ENCODE results near the gene VWA7. TPM values are rescaled to one million over a fixed set of nuclear protein-coding genes. Genes with fewer than 3 reads are reported as not detected.

VWA7 gene
- total RNA-seq, 4 donors from 2014 or later, result 1.2 to 8.9 (median 5.4) TPM

GRCh38 chr6:31720196-31720770 lies 56.8 kb downstream of the VWA7 start:
- Histone ChIP-seq H3K4me3 (replicated peaks in 1 of 3) (no peak overlapping the region), H3K4me1 (peaks cover 15 to 20% of the 10 kb centered on the region in 2 donors), H3K36me3 (no peaks in the 10 kb centered on the region), H3K27me3 (no peaks in the 10 kb centered on the region), H3K9me3 (no peaks in the 10 kb centered on the region), H3K27ac (no peak overlapping the region)
- DNase-seq, result no peak
- 81 to 88% methylated on average over 5 of the region's 5 CpGs for WGBS, 2 donors
- intact Hi-C loops (cut with DNase I), result loop anchor here (10.0 kb wide), 1 partner anchor 115 kb away; no protein-coding TSS in a partner anchor
- TF ChIP-seq CTCF (IDR thresholded peaks at IDR 0.05) (no peak), POLR2A (IDR thresholded peaks at IDR 0.05) (no peak)

GRCh38 chr6:31719001-31719400 lies 58.1 kb downstream of the VWA7 start:
- WGBS, 2 donors, result 72 to 77% methylated on average over 6 of the region's 6 CpGs
- TF ChIP-seq CTCF (IDR thresholded peaks at IDR 0.05), result no peak
- no peak for TF ChIP-seq POLR2A (IDR thresholded peaks at IDR 0.05)
- peak overlapping the region; percentile 59 to 78 (median 69) for H3K27ac ChIP-seq

GRCh38 chr6:31718265-31718664 lies 58.9 kb downstream of the VWA7 start:
- intact Hi-C loops (cut with DNase I), result no loop called here
- Histone ChIP-seq H3K9me3 (no peaks in the 10 kb centered on the region), H3K27ac (peak overlapping the region; percentile 59 to 78 (median 69)), H3K4me3 (replicated peaks in 1 of 3) (no peak overlapping the region), H3K4me1 (peaks cover 29 to 34% of the 10 kb centered on the region in 2 donors), H3K36me3 (no peaks in the 10 kb centered on the region), H3K27me3 (no peaks in the 10 kb centered on the region)
- 23 to 45% methylated on average over 1 of the region's 1 CpG for WGBS, 2 donors
- DNase-seq, result peak; percentile 73 to 80
- no peak for TF ChIP-seq CTCF (IDR thresholded peaks at IDR 0.05)
- TF ChIP-seq POLR2A (IDR thresholded peaks at IDR 0.05), result no peak

More at GRCh38 chr6:31719001-31719400, 58.1 kb downstream of the VWA7 start:
- no peaks in the 10 kb centered on the region for H3K36me3 ChIP-seq
- H3K9me3 ChIP-seq, result no peaks in the 10 kb centered on the region
- intact Hi-C loops (cut with DNase I), result no loop called here
- peaks cover 21 to 27% of the 10 kb centered on the region in 2 donors for H3K4me1 ChIP-seq
- H3K4me3 ChIP-seq (replicated peaks in 1 of 3), result no peak overlapping the region
- H3K27me3 ChIP-seq, result no peaks in the 10 kb centered on the region
- no peak for DNase-seq

GRCh38 chr6:31717499-31718222 lies 59.5 kb downstream of the VWA7 start:
- no peaks in the 10 kb centered on the region for H3K27me3 ChIP-seq
- H3K4me1 ChIP-seq, result peaks cover 30 to 40% of the 10 kb centered on the region in 2 donors
- DNase-seq, result no peak
- H3K9me3 ChIP-seq, result no peaks in the 10 kb centered on the region
- TF ChIP-seq POLR2A (IDR thresholded peaks at IDR 0.05) (no peak), CTCF (IDR thresholded peaks at IDR 0.05) (peak in 1 of 6 experiments; percentile 19)
- intact Hi-C loops (cut with DNase I), result no loop called here
- peak overlapping the region; percentile 59 to 78 (median 69) for H3K27ac ChIP-seq
- no peak overlapping the region for H3K4me3 ChIP-seq (replicated peaks in 1 of 3)
- WGBS, 2 donors, result 58 to 73% methylated on average over 10 of the region's 10 CpGs
- no peaks in the 10 kb centered on the region for H3K36me3 ChIP-seq

Small RNAs within 50 kb of the gene (small RNA-seq; reads per million reads assigned to genes)
- gene MSH5-SAPCD1, result not detected
- not detected for gene RF00019
- not detected for gene RNU6-850P
- gene SAPCD1, result not detected

Other genes starting within 250 kb of the VWA7 start
- not detected for gene MCCD1, start 248.4 kb downstream of the VWA7 start, total RNA-seq
- 100 to 1,000 TPM; 296 to 339 (median 314) TPM for gene DDX39B, start 235.3 kb downstream of the VWA7 start, total RNA-seq
- 1 to 10 TPM; 1.2 to 3.9 (median 2.6) TPM for gene ATP6V1G2, start 230.7 kb downstream of the VWA7 start, total RNA-seq
- gene NFKBIL1, start 229.7 kb downstream of the VWA7 start, total RNA-seq, result 10 to 100 TPM; 23.7 to 34.0 (median 27.5) TPM
- not detected for gene LTA, start 205.0 kb downstream of the VWA7 start, total RNA-seq
- under 1 TPM in 1 of 4 donors, not detected in 3; 0.42 TPM for gene TNF, start 201.8 kb downstream of the VWA7 start, total RNA-seq
- gene LTB, start 194.9 kb downstream of the VWA7 start, total RNA-seq, result not detected
- 10 to 100 TPM in 1 of 4 donors, 1 to 10 TPM in 2, not detected in 1; 2.5 to 23.4 (median 3.2) TPM for gene LST1, start 191.1 kb downstream of the VWA7 start, total RNA-seq
- not detected for gene NCR3, start 184.3 kb downstream of the VWA7 start, total RNA-seq
- gene AIF1, start 162.1 kb downstream of the VWA7 start, total RNA-seq, result 10 to 100 TPM in 3 of 4 donors, 1 to 10 TPM in 1; 8.1 to 37.8 (median 17.6) TPM
- gene PRRC2A, start 156.6 kb downstream of the VWA7 start, total RNA-seq, result 100 to 1,000 TPM in 1 of 4 donors, 10 to 100 TPM in 3; 68.5 to 127 (median 86.7) TPM
- 100 to 1,000 TPM; 179 to 301 (median 245) TPM for gene BAG6, start 124.7 kb downstream of the VWA7 start, total RNA-seq
- gene APOM, start 121.4 kb downstream of the VWA7 start, total RNA-seq, result 1 to 10 TPM; 2.3 to 5.1 (median 4.5) TPM
- 10 to 100 TPM; 23.6 to 32.3 (median 28.7) TPM for gene C6orf47, start 116.5 kb downstream of the VWA7 start, total RNA-seq
- gene GPANK1, start 112.3 kb downstream of the VWA7 start, total RNA-seq, result 10 to 100 TPM; 15.7 to 23.2 (median 22.1) TPM
- gene CSNK2B, start 111.2 kb downstream of the VWA7 start, total RNA-seq, result 100 to 1,000 TPM; 181 to 264 (median 206) TPM
- gene LY6G5B, start 107.4 kb downstream of the VWA7 start, total RNA-seq, result 10 to 100 TPM in 2 of 4 donors, 1 to 10 TPM in 2; 4.4 to 11.8 (median 9.4) TPM
- 1 to 10 TPM in 1 of 4 donors, under 1 TPM in 2, not detected in 1; 0.54 to 7.9 (median 0.83) TPM for gene LY6G5C, start 96.3 kb downstream of the VWA7 start, total RNA-seq
- 10 to 100 TPM; 47.3 to 81.4 (median 71.7) TPM for gene ABHD16A, start 74.0 kb downstream of the VWA7 start, total RNA-seq
- gene LY6G6F, start 70.5 kb downstream of the VWA7 start, total RNA-seq, result not detected
- not detected for gene LY6G6D, start 62.0 kb downstream of the VWA7 start, total RNA-seq
- gene LY6G6C, start 55.6 kb downstream of the VWA7 start, total RNA-seq, result not detected
- gene MPIG6B, start 54.0 kb downstream of the VWA7 start, total RNA-seq, result 1 to 10 TPM in 1 of 4 donors, under 1 TPM in 1, not detected in 2; 0.54 to 1.8 TPM
- gene DDAH2, start 48.0 kb downstream of the VWA7 start, total RNA-seq, result 100 to 1,000 TPM in 3 of 4 donors, 10 to 100 TPM in 1; 99.9 to 117 (median 114) TPM
- gene CLIC1, start 40.8 kb downstream of the VWA7 start, total RNA-seq, result 100 to 1,000 TPM; 222 to 314 (median 247) TPM
- gene MSH5, start 37.3 kb downstream of the VWA7 start, total RNA-seq, result 10 to 100 TPM in 1 of 4 donors, 1 to 10 TPM in 3; 5.6 to 11.2 (median 7.2) TPM
- 1 to 10 TPM in 3 of 4 donors, not detected in 1; 2.0 to 4.2 (median 3.0) TPM for gene SAPCD1, start 14.7 kb downstream of the VWA7 start, total RNA-seq
- 100 to 1,000 TPM in 1 of 4 donors, 10 to 100 TPM in 3; 33.8 to 120 (median 39.9) TPM for gene VARS1, start 18.4 kb upstream of the VWA7 start, total RNA-seq
- gene LSM2, start 29.6 kb upstream of the VWA7 start, total RNA-seq, result 10 to 100 TPM; 29.2 to 48.4 (median 36.5) TPM
- 1 to 10 TPM; 3.5 to 4.1 (median 3.9) TPM for gene HSPA1L, start 38.0 kb upstream of the VWA7 start, total RNA-seq
- 100 to 1,000 TPM; 148 to 320 (median 190) TPM for gene HSPA1A, start 38.2 kb upstream of the VWA7 start, total RNA-seq
- gene HSPA1B, start 50.4 kb upstream of the VWA7 start, total RNA-seq, result 100 to 1,000 TPM; 194 to 330 (median 256) TPM
- gene NEU1, start 85.5 kb upstream of the VWA7 start, total RNA-seq, result 10 to 100 TPM; 54.4 to 98.1 (median 65.9) TPM
- gene SLC44A4, start 101.7 kb upstream of the VWA7 start, total RNA-seq, result 10 to 100 TPM in 2 of 4 donors, 1 to 10 TPM in 2; 1.6 to 16.2 (median 7.7) TPM
- gene EHMT2, start 120.4 kb upstream of the VWA7 start, total RNA-seq, result 10 to 100 TPM; 26.9 to 47.7 (median 38.7) TPM
- 1 to 10 TPM in 3 of 4 donors, under 1 TPM in 1; 0.94 to 2.9 (median 1.5) TPM for gene ZBTB12, start 124.8 kb upstream of the VWA7 start, total RNA-seq
- gene C2, start 150.4 kb upstream of the VWA7 start, total RNA-seq, result 1 to 10 TPM; 2.5 to 6.2 (median 4.4) TPM
- gene CFB, start 168.8 kb upstream of the VWA7 start, total RNA-seq, result 10 to 100 TPM; 10.5 to 36.7 (median 16.4) TPM
- 100 to 1,000 TPM in 3 of 4 donors, 10 to 100 TPM in 1; 83.2 to 114 (median 106) TPM for gene NELFE, start 181.6 kb upstream of the VWA7 start, total RNA-seq
- gene SKIC2, start 181.8 kb upstream of the VWA7 start, total RNA-seq, result 10 to 100 TPM; 35.1 to 47.1 (median 39.4) TPM
- 10 to 100 TPM; 21.3 to 36.4 (median 33.9) TPM for gene DXO, start 194.8 kb upstream of the VWA7 start, total RNA-seq
- 100 to 1,000 TPM; 181 to 401 (median 227) TPM for gene C4A, start 204.7 kb upstream of the VWA7 start, total RNA-seq
- 100 to 1,000 TPM; 233 to 370 (median 285) TPM for gene C4B, start 237.5 kb upstream of the VWA7 start, total RNA-seq